Activated CD8-positive, alpha-beta memory T cell treated with anti-CD3 and anti-CD28 coated beads for 1 hour (primary cell): ENCODE data around the gene CDC42EP4.

Source experiments
- DNase-seq, 2 donors: peaks; one replicate each; pipeline ENCODE4 v3.0.0-alpha.2; 2020; ENCODE audit warnings: low read depth in 1 of 2; ENCODE audit errors: extremely low read depth in 1 of 2

Gene CDC42EP4

GRCh38 chr17:73301369-73301768 lies 10.4 kb downstream of the CDC42EP4 start:
- DNase-seq, result no peak

GRCh38 chr17:73300392-73300791 lies 11.4 kb downstream of the CDC42EP4 start:
- DNase-seq, result no peak

DNA sequence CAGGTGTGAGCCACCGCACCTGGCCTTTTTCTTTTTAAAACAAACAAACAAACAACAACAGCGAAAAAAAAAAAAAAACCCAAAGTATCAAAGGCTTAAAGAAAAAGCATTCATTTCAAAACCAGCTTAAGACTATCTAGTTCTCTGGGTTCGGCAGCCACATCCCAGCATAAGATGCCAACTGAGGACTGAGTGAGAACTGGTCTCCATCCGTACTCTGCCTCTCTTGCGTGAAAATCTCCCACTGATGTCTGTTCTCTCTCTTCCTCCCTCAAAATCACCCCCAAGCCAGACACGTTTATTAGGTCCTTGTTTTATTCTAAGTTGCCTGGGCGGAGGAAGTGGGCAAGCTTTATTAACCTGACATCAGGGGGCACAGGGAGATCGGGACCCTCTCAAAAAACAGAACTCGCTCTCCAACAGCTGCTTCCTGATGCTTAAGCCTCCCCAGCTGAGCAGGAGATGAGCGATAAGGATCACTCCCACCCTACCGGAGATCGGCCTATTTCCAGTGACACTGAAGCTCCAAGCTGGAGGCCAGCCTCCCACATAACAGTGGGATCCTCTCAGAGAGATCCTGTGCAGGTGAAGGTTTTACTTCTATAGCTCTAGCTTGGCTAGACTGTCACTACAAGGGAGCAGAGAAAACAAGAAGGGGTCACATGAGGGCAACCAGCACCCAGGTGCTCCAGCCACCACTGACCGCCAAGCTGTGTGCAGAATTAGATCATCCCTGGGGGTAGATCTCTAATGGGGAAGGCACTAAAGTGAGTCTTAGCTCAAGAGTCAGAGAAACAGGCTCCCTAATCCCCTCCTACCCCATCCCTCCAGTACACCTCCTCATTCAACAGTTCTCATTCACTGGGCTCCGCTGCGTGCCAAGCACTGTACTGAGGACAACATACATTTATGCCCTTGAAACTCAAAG lies 13.6 kb downstream of the CDC42EP4 start:
- DNase-seq, result no peak

DNA sequence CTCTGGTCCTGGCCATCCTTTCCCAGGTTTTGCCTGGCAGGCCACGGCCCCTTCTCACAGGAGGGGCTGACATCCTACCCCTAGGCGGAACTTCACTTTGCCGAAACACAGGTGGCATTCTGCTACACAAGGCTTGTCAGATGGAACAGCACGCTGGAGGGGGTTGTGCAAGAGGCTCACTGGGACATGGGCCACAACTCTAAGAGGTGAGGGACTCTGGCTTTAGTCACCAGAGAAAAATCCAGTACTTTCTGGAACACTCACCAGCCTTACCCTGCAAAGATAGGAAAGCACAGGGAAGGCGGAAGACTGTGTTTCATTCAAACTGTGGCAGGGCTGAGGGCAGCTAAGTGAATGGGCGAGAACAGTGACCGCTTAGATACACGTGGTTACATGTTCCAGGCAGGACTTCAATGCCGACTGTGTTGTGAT lies 18.3 kb downstream of the CDC42EP4 start:
- DNase-seq, result no peak

DNA sequence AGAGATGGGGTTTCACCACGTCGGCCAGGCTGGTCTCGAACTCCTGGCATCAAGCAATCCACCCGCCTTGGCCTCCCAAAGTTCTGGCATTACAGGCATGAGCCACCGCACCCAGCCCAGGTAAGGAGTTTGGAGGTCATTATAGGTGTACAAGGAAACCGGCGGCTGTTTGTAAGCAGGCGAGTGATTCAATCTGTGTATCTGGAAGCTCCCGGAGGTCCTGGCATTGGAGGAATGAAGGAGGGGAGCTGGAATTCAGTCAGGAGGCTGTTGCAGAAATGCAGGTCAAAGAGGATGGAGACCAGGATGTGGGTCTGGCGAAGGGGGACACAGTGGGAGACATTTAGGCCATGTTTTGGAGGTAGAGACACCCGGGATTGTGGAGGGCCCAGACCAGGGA lies 18.8 kb downstream of the CDC42EP4 start:
- DNase-seq, result no peak

DNA sequence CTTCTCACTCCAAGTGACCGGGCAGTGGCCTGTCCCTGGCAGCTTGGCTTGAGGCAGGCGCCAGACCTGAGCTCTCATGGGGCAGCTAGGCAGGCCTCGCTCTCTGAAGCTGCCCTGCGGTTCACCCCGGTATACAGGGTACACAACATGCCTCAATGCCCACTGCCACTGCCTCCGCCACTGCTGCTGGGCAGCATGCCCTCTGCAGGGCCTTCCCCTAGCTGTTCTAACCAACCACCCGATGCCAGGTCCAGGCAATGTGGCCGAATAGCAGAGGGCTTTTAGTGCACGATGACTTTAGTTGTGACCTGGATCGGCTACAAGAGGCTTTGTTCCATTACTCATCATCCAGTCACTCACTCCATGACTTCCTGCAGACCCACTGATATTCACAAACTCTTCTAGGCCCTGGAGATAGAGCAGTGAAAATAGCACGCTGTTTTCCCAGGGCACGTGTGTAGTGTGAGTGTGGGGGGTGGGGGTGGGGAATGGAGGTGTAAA lies 19.7 kb downstream of the CDC42EP4 start:
- DNase-seq, result no peak

DNA sequence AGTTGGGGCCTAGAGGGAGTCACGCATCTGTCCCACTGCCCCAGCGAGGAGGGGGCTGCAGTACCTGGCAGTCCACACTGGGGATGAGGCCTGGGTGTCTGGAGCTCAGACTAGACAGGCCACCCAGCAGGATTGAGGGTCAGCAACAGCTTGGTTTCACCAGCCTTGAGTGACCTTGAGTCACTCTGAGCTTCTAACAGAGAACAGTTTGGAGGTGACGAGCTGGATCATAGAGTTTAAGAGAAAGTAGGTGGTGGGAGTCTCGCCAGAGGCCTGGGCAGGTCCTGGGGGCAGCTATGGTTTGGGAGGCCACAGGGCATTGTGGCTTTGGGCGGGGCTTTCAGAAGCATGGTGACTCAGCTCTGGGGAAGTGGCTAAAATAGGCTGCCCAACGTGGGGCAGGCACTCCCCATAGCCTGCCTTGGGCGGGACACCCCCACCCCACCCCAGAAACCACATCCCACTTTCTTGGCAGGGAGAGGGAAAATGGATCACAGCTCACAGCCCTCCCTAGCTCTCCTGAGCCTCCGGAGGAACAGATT lies 20.5 kb downstream of the CDC42EP4 start:
- DNase-seq, result no peak

DNA sequence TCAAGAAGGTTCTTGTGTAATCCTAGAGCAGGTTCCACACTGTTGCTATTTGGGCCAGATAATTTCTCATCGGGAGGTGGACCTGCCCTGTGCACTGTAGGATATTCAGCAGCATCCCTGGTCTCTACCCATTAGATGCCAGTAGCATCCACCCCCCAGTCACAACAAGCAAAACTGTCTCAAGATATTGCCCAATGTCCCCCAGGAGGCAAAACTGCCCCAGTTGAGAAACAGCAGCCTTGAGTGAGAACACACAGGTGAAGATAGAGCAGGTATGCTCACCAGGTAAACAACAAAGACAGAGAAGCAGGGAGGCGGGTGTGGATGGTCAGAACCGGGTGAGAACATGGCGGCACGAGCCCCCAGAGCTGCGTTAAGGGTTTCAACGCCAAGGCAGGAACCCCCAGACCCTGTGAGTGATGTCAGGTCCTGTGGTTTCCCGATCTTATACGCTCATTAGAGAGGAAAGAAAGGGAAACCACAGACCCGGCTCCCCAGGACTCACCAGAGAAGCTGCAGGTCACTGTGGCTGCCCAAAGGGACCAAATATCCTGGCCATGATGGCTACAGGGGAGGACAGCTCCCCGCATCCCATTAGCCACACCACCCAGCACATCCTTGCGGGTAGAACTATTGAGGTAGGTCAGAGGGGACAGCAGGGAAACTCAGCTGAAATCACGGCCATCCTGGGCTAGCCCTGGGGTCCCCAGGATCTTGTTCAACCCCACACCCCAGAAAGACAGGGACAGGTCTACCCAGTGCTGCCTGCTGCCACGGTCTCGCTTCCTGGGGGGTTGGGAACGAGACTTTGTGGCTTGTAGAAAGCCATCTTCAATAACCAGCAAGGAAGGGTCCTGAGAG lies 21.2 kb downstream of the CDC42EP4 start:
- DNase-seq, result no peak

DNA sequence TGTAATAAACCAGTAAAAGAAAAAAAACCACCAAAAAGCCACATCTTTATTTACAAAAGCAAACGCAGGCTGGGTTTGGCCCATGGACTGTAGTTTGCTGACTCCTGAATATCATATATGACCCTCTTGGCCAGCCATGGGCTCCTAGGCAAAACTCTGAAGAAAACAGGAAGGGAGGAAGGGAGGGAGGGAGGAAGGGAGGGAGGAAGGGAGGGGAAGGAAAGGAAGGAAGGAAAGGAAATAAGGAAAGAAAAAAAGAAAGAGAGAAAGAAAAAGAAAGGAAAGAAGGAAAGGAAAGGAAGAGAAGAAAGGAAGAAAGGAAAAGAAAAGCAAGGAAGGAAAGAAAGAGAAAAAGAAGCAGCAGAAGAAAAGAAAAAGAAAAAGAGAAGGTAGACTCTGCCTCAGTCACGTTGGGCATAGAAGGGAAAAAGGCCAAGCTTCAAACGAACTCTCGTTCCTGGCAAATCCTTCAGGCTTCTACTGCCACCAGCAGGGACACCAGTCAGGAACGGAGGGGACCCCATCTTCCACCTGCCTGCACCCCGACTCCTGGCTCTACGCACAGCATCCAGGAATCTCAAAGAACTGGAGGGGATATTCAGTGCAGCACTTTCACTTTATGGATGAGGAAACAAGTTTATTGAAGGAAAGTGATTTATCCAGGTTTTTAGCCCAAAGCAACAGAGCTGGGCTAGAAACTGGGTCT lies 22.1 kb downstream of the CDC42EP4 start:
- DNase-seq, result no peak

- DNase-seq, result no peak
These were observed 23.1 kb downstream of the CDC42EP4 start for GRCh38 chr17:73288534-73289302.

DNA sequence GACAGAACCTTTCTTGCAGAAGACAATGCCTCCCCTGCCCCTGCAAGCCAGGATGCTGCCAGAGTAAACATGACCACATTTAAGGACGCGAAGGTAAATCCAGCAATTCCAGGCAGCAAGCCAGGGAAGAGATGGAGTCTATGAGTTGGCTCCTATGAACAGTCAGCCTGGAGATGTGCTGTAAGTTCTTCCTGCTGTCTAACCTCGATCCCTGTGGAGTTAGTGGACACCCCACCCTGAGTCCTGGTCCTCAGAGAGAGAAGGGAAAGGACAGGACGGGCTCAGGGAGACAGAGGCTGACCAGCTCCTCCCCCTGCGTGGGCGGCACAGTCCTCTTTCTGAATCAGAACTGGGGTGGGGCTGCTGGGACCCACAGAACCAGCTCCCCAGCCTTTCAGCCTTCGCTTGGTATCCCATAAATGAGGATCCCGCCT lies 24.9 kb downstream of the CDC42EP4 start:
- DNase-seq, result no peak

DNA sequence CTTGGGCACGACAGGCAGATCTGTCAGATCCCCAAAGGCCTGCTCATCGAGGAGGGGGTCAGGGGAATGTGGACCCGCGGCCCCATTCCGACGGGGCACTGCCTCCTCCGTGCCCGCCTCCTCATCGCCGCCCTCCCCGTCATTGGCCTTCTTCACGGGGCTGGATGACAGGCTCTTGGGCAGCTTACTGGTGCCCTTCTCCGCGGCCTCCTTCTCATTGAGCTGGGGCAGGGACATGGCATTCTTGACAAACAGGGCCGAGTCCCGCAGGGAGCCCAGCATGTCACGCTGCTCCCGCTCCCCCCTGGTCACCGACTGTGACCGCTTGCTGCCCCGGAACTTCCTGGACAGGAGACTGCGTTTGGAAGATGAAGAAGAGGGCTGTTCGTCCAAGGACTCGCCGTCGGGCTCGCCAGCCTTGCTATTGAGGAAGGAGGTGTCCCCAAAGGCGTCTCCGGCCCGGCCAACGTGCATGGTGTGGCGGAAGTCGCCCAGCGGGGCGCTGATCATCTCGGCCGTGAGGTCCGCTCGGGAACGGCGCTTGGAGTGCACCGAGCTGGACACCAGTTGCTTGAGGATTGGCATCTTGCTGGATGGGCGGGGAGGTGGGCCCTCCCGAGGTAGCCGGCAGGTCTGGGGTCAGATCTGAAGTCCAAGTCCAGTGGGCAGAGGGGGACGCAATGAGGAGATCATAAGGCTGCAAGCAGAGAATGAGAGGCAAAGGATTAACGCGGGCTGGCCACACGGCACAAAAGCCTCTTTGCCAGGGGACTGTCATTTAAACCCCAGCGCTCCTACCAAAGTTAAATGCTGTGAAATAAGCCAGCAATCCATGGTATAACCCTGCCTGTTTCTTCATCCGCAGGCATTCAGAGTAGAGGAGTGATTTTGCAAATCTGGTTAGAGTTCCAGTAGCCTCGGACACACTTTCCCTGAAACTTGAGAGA lies 25.6 kb downstream of the CDC42EP4 start:
- DNase-seq, result no peak

DNA sequence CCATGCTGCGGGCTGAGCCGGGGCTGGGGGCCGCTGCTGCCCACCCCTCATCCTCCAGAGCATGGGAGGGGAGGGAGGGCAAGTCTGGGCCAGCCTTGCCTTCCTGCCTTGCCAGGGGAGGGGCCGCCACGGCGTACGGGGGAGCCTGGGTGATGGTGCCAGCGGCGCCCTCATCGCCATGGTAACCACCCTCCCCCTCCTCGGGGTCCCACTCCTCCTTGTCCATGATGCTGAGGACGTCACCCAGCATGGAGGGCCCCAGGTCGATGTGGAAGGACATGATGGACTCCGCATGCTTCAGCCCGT lies 26.2 kb downstream of the CDC42EP4 start:
- DNase-seq, result no peak

DNA sequence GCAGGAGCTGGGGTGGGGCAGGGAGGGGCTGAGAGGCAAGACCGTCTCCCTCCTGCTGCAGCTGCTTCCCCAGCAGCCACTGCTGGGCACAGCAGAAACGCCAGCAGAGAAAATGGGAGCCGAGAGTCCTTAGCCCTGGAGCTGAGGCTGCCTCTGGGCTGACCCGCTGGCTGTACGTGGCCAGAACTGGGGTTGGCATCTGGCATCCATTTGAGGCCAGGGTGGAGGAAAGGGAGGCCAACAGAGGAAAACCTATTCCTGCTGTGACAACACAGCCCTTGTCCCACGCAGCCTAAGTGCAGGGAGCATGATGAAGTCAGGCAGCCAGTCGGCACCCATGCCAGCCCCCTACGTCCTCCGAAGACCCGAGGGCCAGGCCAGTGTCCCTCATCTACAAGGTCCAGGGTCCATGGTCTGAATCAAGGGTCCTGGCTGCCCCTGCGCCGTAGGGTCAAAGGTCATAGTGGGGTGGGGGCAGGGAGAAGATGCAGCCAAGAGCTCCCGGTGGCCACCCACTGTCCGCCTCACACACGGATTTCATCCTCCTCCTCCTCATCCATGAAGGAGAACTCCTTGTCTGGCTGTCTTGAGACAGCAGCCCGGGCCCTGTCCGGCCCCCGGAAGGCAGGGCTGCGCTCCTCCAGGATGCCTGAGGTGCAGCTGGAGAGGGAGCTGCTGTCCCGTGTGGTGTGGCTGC lies 26.7 kb downstream of the CDC42EP4 start:
- DNase-seq, result no peak

- DNase-seq, result no peak
These were observed 27.4 kb downstream of the CDC42EP4 start for GRCh38 chr17:73284354-73284753.

- no peak for DNase-seq
These were observed 27.9 kb downstream of the CDC42EP4 start for GRCh38 chr17:73283841-73284282.

GRCh38 chr17:73283250-73283649 lies 28.6 kb downstream of the CDC42EP4 start:
- DNase-seq, result no peak

- DNase-seq, result no peak
These were observed 29.2 kb downstream of the CDC42EP4 start for GRCh38 chr17:73282629-73283028.
